ENCODE data around the gene TRIM71.

DNA sequence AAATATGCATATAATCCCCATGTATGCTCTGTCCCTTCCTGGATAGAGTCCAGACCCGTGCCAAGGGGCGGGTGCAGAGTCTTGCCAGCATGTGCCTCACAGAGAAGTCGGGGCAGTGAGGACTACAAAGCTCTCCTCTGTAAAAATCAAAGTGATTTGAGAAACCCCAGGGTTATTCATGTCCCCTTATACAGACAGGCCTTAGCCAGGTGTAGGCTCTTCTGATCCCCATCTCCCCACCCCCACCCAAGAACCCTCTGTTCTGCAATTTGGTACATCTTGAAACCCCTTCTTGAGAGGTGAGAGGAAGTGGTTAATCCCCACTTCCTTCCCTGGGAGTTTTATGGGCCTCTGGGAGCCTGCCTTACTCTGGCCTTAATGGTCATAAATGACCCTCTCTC, 24.7 kb downstream of the TRIM71 start:
- TF ChIP-seq, protein P1, sequence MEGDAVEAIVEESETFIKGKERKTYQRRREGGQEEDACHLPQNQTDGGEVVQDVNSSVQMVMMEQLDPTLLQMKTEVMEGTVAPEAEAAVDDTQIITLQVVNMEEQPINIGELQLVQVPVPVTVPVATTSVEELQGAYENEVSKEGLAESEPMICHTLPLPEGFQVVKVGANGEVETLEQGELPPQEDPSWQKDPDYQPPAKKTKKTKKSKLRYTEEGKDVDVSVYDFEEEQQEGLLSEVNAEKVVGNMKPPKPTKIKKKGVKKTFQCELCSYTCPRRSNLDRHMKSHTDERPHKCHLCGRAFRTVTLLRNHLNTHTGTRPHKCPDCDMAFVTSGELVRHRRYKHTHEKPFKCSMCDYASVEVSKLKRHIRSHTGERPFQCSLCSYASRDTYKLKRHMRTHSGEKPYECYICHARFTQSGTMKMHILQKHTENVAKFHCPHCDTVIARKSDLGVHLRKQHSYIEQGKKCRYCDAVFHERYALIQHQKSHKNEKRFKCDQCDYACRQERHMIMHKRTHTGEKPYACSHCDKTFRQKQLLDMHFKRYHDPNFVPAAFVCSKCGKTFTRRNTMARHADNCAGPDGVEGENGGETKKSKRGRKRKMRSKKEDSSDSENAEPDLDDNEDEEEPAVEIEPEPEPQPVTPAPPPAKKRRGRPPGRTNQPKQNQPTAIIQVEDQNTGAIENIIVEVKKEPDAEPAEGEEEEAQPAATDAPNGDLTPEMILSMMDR (IDR thresholded peaks at IDR 0.05): no peak
- TF ChIP-seq POLR2A (IDR thresholded peaks at IDR 0.05): no peak
